Type B pancreatic cell (in vitro differentiated cells): ENCODE measurements around the gene MYBBP1A. TPM values are rescaled to one million over a fixed set of nuclear protein-coding genes. Genes with fewer than 3 reads are reported as not detected.

Experiments used
- DNase-seq: peaks from one replicate; pipeline ENCODE4 v3.0.0; 2021; ENCODE audit warnings: mixed read lengths; ENCODE audit not compliant: unreplicated experiment; ENCODE audit errors: extremely low spot score
- H3K27ac Mint-ChIP-seq: 2 replicates; pipeline ENCODE4 v1.8.0; 2021; ENCODE audit warnings: mild to moderate bottlenecking, mixed read lengths
- H3K27me3 Mint-ChIP-seq: 2 replicates; pipeline ENCODE4 v1.8.0; 2021; ENCODE audit warnings: mixed read lengths
- H3K36me3 Mint-ChIP-seq: 2 replicates; pipeline ENCODE4 v1.8.0; 2021; ENCODE audit warnings: mixed read lengths
- H3K4me1 Mint-ChIP-seq: one replicate; pipeline ENCODE4 v1.8.0; 2021; ENCODE audit warnings: mixed read lengths; ENCODE audit not compliant: unreplicated experiment
- H3K4me3 Mint-ChIP-seq: 2 replicates; pipeline ENCODE4 v1.8.0; 2021; ENCODE audit warnings: mild to moderate bottlenecking, mixed read lengths
- H3K9me3 Mint-ChIP-seq: 2 replicates; pipeline ENCODE4 v1.8.0; 2021; ENCODE audit warnings: mixed read lengths
- CTCF ChIP-seq: fragments of 200-600 bp; sonication (generic); conservative IDR thresholded peaks from 2 replicates; pipeline ENCODE4 v1.5.0; 2021; ENCODE audit warnings: antibody characterized with exemption, mild to moderate bottlenecking
- total RNA-seq: library from RNA; stranded (reverse); gene quantifications from 2 replicates; pipeline ENCODE4 v1.2.1, GENCODE V29; 2021; ENCODE audit warnings: low replicate concordance

The MYBBP1A gene
- total RNA-seq, 1 donor from 2014 or later = 66.0 TPM

DNA sequence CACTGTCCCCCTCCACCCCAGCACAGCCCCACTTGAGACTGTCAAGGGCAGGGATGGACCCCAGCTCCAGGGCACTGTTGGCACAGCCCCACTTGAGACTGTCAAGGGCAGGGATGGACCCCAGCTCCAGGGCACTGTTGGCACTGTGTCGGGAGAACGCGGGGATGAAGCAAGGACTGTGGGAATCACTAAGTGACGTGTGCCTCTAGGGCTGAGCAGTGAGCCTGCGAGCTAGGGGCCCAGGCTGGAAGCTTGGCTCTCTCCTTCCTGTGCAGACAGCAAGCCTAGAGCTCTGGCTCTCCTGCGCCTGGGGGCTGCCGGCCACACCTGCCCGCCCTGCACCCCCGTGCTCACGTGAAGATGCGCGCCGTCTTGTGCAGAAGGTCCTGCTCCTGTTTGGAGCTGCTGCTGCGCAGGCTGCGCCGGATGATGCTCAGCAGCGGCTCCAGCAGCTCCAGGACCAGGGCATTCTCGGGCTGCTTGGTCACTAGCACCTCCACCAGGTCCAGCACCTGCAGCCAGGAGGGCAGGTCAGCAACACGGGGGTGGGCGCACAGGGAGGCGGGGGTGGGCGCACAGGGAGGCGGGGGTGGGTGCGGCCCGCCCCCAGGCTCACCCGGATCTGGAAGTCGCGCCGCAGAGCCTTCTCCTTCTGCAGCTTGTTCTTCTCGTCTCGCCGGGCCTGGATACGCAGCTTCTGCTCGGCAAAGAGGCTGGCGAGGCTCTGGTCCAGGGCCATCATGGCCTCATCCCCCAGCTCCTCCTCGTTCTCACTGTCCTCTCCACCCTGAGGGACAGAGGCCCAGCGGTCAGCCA, 10.8 kb downstream of the MYBBP1A start:
- H3K4me1 Mint-ChIP-seq = no peaks in the 10 kb centered on the region
- no peak for DNase-seq
- no peaks in the 10 kb centered on the region for H3K27me3 Mint-ChIP-seq
- peaks cover 3% of the 10 kb centered on the region for H3K36me3 Mint-ChIP-seq
- H3K27ac Mint-ChIP-seq = peak overlapping the region; percentile 43
- no peaks in the 10 kb centered on the region for H3K9me3 Mint-ChIP-seq
- no peak overlapping the region for H3K4me3 Mint-ChIP-seq
- TF ChIP-seq CTCF = no peak

GRCh38 chr17:4543557-4544026, 11.6 kb downstream of the MYBBP1A start:
- DNase-seq = no peak
- H3K36me3 Mint-ChIP-seq = peaks cover 3% of the 10 kb centered on the region
- TF ChIP-seq CTCF = no peak
- H3K4me3 Mint-ChIP-seq = no peak overlapping the region
- peak overlapping the region; percentile 43 for H3K27ac Mint-ChIP-seq
- H3K4me1 Mint-ChIP-seq = no peaks in the 10 kb centered on the region
- no peaks in the 10 kb centered on the region for H3K27me3 Mint-ChIP-seq
- H3K9me3 Mint-ChIP-seq = no peaks in the 10 kb centered on the region

DNA sequence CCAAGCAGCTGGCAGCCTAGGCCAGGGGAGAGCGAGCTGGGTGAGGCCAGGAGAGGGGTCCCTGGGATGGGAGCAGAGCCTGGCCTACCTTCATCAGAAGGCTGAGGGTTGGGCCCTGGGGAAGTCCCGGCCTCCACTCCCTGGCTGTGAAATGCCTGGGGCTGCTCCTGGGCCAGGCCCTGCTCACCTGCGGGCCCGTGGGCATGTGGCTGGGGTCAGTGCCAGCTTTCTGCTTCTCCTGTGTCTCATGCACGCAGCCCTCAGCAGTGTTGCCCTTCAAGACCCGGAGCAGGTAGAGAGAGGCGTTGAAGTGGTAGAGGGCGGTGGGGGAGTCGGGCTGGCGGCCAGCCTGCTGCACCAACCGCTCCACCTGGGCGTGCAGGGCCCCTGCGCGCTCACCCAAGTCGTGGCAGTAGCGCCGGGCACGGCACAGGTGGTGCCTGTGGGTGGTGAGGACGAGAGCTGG, 12.4 kb downstream of the MYBBP1A start:
- H3K9me3 Mint-ChIP-seq = no peaks in the 10 kb centered on the region
- no peak overlapping the region for H3K4me3 Mint-ChIP-seq
- H3K4me1 Mint-ChIP-seq = no peaks in the 10 kb centered on the region
- no peaks in the 10 kb centered on the region for H3K27me3 Mint-ChIP-seq
- no peak overlapping the region for H3K27ac Mint-ChIP-seq
- H3K36me3 Mint-ChIP-seq = peaks cover 3% of the 10 kb centered on the region
- no peak for TF ChIP-seq CTCF
- DNase-seq = no peak

DNA sequence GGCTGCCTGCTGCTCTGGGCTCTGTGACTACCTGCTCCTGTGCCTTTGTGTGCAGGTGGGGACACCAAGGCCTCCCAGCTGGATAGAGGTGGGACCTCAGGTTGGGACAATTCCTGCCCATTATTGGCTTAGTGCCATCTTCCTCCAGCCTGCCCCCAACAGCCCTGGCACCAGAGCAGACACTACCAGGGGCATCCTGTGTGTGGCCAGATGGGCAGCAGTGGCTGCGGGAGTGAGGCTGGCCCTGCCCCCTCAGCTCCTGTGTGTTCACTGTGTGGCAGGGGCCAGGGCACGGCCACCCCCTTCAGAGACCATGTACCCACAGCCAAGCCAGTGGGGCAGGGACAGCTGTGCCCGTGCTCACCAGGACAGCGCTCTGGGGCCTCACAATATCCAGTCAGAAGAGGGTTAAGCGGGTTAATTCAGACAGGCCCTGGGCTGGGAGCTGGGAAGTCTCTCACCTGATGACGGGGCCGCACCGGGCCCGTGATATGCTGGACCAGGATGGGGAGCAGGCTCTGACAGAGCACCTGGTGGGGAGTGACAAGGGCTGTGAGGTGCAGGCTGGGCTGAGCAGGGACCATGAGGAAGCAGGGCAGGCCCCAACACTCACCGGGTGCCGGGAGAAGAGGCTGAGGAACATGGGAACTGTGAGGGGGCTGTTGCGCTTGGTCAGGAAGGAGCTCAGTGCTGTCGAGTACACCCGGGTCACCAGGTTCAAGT, 13.0 kb downstream of the MYBBP1A start:
- Mint-ChIP-seq H3K27ac (no peak overlapping the region), H3K4me3 (no peak overlapping the region), H3K36me3 (peaks cover under 1% of the 10 kb centered on the region), H3K27me3 (no peaks in the 10 kb centered on the region), H3K9me3 (no peaks in the 10 kb centered on the region), H3K4me1 (no peaks in the 10 kb centered on the region)
- TF ChIP-seq CTCF = no peak
- DNase-seq = no peak

GRCh38 chr17:4541328-4542002, 13.7 kb downstream of the MYBBP1A start:
- Mint-ChIP-seq H3K9me3 (no peaks in the 10 kb centered on the region), H3K27ac (no peak overlapping the region), H3K4me1 (no peaks in the 10 kb centered on the region), H3K27me3 (no peaks in the 10 kb centered on the region), H3K4me3 (no peak overlapping the region), H3K36me3 (no peaks in the 10 kb centered on the region)
- no peak for DNase-seq
- no peak for TF ChIP-seq CTCF
